Mucosa of descending colon (tissue), 3 donors: ENCODE data around the gene VARS1. TPM values are rescaled to one million over a fixed set of nuclear protein-coding genes. Genes with fewer than 3 reads are reported as not detected.

Experiments used
- ATAC-seq: fragments of 200-7000 bp; cut with Tn5 transposase; one replicate; pipeline ENCODE4 v1.9.1; 2020; ENCODE audit warnings: mild to moderate bottlenecking, moderate library complexity
- DNase-seq, 3 donors: peaks; one replicate each; pipeline ENCODE4 v3.0.0-alpha.2; 2020
- H3K36me3 ChIP-seq: fragments of 200-600 bp; one replicate; pipeline ENCODE4 v1.8.0; 2021; ENCODE audit warnings: low read depth, mild to moderate bottlenecking
- H3K4me1 ChIP-seq: fragments of 200-600 bp; one replicate; pipeline ENCODE4 v1.8.0; 2021; ENCODE audit warnings: low read depth, mild to moderate bottlenecking
- H3K4me3 ChIP-seq: fragments of 200-600 bp; one replicate; pipeline ENCODE4 v1.8.0; 2021; ENCODE audit warnings: mild to moderate bottlenecking
- H3K9me3 ChIP-seq: fragments of 200-600 bp; one replicate; pipeline ENCODE4 v1.8.0; 2021; ENCODE audit warnings: mild to moderate bottlenecking
- intact Hi-C, 2 donors: fragments of 100-400 bp; cut with DNase I in 1 of 2; cut with micrococcal nuclease in 1 of 2; formaldehyde crosslinking; loops; one replicate each; pipeline versions ENCODE4 v1.11.0 to v1.11.1; 2022; cut with DNase I, micrococcal nuclease
- total RNA-seq, 3 donors: library from RNA; stranded (reverse); fragmentation: NEBNext Ultra II Directional in 2 of 3; extraction: Animal tissue kit (Norgen Biotek cat#: 25700) in 2 of 3; gene quantifications; one replicate each; pipeline versions ENCODE4 v1.2.1 to v1.2.4, GENCODE V29; 2021 to 2023
- TF ChIP-seq, protein P1 (sequence below): fragments of 200-600 bp; IDR thresholded peaks from one replicate; pipeline ENCODE4 v1.8.0; 2022; ENCODE audit warnings: antibody characterized with exemption, mild to moderate bottlenecking
- donor health status: DM: no; HTN: no; CAD: no; lungs with moderate emphysema.
- donor health status: DM: no; HTN: no; CAD: no.
- donor health status: DM: no; HTN: yes; CAD: no.

VARS1 gene
- total RNA-seq, 3 donors from 2014 or later, result 41.7 to 65.8 (median 45.0) TPM

DNA sequence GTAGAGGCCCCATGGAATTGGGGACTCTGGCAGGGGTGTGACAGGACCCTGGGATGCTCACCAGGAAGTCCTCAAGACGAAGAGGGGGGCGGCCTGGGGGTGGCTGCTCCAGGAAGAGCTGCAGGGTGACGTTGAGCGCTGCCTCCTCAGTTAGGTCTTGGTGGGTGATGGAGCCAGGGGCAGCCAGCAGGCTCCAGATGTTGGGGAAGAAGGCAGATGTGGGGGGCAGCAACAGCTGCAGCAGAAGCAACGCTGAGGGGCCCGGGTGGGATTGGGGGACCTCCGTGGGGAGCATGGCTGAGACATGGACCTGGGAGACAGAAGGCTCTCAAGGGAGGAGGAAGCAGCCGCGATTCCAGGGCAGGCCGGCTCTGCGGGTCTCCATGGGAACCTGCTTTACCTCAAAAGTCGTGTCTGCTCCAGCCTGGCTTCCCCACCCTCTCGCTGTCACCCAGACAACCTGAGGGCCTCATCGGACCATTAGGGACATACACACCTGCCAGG is 19.0 kb downstream of the VARS1 start:
- ATAC-seq, result peak; percentile 20
- Histone ChIP-seq H3K9me3 (no peaks in the 10 kb centered on the region), H3K36me3 (no peaks in the 10 kb centered on the region), H3K4me1 (peaks cover 34% of the 10 kb centered on the region), H3K4me3 (no peak overlapping the region)
- intact Hi-C loops, result no loop called here
- TF ChIP-seq, protein P1, sequence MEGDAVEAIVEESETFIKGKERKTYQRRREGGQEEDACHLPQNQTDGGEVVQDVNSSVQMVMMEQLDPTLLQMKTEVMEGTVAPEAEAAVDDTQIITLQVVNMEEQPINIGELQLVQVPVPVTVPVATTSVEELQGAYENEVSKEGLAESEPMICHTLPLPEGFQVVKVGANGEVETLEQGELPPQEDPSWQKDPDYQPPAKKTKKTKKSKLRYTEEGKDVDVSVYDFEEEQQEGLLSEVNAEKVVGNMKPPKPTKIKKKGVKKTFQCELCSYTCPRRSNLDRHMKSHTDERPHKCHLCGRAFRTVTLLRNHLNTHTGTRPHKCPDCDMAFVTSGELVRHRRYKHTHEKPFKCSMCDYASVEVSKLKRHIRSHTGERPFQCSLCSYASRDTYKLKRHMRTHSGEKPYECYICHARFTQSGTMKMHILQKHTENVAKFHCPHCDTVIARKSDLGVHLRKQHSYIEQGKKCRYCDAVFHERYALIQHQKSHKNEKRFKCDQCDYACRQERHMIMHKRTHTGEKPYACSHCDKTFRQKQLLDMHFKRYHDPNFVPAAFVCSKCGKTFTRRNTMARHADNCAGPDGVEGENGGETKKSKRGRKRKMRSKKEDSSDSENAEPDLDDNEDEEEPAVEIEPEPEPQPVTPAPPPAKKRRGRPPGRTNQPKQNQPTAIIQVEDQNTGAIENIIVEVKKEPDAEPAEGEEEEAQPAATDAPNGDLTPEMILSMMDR, result no peak
- no peak for DNase-seq

DNA sequence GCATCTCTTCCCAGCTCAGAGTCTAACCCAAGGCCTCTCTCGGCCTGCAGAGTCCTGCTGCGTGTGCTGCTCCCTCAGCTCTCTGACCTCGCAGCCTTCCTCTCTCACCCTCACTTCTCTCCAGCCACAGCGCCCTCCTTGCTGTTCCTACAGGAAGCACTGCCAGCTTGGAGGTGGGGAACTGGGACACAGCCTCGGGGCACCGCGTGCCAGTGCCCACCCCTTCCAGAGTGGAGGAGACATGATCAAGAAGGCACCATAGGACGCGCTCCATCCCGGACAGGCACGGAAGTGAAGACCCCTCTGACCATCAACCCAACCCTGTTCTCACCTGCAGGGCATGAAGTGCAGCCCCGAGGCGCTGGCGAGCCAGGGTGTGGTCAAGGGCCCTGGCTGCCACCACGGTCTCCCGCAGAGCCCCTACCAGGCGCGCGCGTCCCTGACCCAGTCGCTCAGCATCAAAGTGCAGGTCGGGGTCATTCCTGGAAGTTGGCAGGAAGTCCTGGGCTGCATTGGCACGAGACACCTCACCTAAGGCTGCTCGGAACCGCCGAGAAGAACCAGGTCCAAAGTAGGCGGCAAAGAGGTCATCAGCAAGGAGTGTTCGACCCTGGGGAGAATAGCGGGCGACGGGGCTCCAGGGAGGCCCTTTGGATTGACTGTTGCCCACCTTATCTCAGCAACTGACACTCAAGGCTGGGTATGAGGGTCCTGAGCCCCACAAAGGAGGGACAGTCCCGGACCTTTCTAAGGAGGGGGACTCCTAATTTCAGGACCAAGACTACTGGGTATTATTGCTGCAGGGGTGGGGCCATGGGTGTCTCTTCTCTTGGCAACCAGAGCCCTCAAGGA is 19.7 kb downstream of the VARS1 start:
- TF ChIP-seq, protein P1, result no peak
- Histone ChIP-seq H3K9me3 (no peaks in the 10 kb centered on the region), H3K36me3 (no peaks in the 10 kb centered on the region), H3K4me1 (peaks cover 34% of the 10 kb centered on the region), H3K4me3 (no peak overlapping the region)
- ATAC-seq, result peak; percentile 4
- intact Hi-C loops, result no loop called here
- peak in 1 of 3 donors; percentile 50 for DNase-seq

DNA sequence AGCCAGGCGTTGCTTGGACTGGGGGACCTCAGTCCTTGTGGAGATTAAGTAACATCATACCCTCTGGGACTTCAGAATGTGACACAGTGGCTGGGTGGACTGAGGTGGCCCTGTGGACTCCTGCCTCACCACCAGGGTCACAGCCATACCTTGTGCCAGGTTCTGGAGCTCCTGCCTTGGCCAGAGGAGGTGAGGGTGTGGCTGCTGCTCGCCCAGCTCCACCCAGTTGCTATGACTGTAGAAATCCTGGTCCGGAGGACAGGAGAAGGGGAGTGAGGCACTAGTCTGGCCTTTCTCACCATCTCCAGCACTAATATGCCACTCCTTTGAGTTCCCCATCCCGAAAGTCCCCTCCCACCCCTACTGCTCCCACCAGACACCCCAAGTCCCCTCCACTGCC is 20.4 kb downstream of the VARS1 start:
- intact Hi-C loops, result no loop called here
- Histone ChIP-seq H3K36me3 (no peaks in the 10 kb centered on the region), H3K9me3 (no peaks in the 10 kb centered on the region), H3K4me1 (peaks cover 35% of the 10 kb centered on the region), H3K4me3 (no peak overlapping the region)
- TF ChIP-seq, protein P1, result no peak
- DNase-seq, result peak in 2 of 3 donors; percentile 74 to 77
- peak; percentile 73 for ATAC-seq

DNA sequence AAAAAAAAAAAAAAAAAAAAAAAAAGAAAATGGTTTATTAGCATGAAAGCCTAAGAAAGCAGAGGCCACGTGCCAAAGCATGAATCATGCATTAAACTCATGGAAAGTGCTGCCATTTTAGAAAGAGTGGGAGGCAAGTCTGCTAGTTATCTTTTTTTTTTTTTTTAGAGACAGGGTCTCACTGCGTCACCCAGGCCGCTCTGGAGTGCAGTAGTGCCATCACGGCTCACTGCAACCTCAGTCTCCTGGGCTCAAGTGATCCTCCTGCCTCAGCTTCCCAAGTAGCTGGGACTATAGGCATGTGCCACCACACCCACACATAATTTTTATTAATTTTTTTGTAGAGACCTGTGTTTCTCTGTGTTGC is 23.6 kb downstream of the VARS1 start:
- intact Hi-C loops, result no loop called here
- H3K36me3 ChIP-seq, result no peaks in the 10 kb centered on the region
- peaks cover 35% of the 10 kb centered on the region for H3K4me1 ChIP-seq
- H3K4me3 ChIP-seq, result no peak overlapping the region
- no peaks in the 10 kb centered on the region for H3K9me3 ChIP-seq
- ATAC-seq, result no peak
- DNase-seq, result no peak
- TF ChIP-seq, protein P1, result no peak

DNA sequence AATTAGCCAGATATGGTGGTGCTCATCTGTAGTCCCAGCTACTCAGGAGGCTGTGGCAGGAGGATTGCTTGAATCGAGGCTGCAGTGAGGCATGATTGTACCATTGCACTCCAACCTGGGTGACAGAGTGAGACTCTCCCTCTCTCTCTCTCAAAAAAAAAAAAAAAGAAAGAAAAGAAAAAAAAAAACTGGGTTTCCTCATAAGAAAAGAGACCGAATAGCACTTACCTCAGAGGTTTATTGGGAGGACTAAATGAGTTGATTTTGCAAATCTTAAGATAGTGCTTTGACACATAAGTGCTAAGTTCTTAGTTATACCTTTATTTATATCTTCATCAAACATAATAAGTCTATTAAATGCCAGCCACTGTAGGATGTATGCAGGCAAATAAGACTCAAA is 24.7 kb downstream of the VARS1 start:
- Histone ChIP-seq H3K36me3 (no peaks in the 10 kb centered on the region), H3K4me3 (no peak overlapping the region), H3K4me1 (peaks cover 24% of the 10 kb centered on the region), H3K9me3 (no peaks in the 10 kb centered on the region)
- TF ChIP-seq, protein P1, result no peak
- intact Hi-C loops, result no loop called here
- no peak for ATAC-seq
- no peak for DNase-seq
